ENCODE results near the gene ZNF689.

ZNF689 gene

DNA sequence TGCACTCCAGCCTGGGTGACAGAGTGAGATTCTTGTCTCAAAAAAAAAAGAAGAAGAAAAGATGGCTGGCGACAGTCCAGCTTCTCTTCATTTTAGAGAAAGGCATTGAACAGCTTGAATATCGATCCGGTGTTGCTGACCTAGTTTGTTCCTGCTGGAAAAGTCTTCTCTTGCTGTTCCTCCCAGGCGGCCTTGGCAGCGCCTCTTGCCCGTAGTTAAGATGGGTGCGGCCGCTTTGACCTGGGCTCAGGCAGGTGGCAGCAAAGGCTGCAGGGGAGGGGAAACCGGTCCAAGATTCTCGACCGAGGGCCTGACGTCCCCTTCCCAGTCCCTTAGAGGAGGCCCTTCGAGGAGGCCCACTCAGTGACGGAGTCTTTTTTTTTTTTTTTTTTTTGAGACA, 48.2 kb downstream of the ZNF689 start:
- DNase-seq (ENCODE audit: low read depth in 2 of 2) = no peak

DNA sequence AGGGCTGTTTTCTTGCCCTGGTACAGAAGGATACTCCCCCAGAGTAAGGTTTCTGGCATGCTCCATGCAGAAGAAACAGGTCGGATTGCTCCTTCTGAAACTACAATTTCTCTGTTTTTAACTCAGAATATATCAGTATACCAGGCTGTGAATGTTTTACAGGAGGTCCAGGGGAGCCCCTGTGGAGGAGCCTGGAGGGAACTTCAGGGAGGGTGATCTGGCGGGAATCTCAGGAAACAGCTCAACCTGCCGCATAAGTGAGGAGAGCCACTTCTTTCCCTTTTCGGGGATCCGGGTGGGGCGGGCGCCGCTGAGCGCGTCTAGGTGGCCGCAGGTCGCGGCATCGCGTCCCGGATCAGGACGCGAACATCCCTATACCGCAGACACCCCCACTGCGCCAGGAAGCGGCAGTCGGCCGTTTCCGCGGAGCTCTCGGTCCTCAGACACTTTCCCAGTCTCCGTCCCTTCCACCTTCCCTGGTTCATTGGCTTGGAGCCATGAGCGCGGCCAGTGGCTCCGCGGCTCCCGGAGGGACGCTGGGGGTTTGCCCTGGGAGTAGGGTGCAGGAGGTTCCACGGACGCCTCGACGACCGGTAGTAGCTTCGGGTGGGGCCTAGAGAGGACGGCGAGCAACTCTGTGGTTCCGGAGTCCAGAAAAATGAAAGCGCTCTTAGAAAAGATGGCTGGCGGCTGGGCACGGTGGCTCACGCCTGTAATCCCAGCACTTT, 48.9 kb downstream of the ZNF689 start:
- no peak for DNase-seq (ENCODE audit: low read depth in 2 of 2)

DNA sequence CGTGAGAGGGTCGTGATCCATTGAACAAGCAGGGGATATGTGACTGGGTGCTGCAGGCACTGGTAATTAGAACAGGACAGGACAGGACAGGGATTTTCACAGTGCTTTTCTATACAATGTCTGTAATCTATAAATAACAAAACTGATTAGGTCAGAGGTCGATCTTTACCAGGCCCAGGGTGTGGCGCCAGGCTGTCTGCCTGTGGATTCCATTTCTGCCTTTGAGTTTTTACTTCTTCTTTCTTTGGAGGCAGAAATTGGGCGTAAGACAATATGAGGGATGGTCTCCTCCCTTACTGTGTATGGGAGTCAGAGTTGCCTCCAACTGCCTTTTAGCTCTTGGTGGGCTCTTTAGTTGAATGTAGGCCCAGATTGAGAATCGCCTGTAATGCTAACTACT, 50.5 kb downstream of the ZNF689 start:
- no peak for DNase-seq (ENCODE audit: low read depth in 2 of 2)

DNA sequence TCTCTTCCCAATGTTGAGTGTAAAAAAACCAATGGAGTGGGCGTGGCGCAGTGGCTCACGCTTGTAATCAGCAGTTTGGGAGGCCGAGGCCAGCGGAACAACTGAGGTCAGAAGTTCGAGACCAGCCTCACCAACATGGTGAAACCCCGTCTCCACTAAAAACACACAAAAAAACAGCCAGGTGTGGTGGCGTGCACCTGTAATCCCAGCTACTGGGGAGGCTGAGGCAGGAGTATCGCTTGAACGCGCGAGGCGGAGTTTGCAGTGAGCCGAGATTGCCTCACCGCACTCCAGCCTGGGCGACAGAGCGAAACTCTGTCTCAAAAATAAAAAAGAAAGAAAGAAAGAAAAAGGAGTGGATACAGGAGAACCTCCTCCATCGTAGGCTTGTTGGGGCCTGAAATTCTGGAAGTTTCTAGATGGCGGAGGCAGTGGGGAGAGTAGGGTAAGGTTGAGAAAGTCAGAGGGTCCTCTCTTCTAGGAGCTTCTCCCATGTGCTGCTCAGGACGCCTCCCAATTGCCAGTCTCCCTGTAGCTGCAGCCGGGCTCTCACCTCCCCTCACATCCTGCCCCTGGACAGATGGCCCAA, 51.3 kb downstream of the ZNF689 start:
- no peak for DNase-seq (ENCODE audit: low read depth in 2 of 2)

DNA sequence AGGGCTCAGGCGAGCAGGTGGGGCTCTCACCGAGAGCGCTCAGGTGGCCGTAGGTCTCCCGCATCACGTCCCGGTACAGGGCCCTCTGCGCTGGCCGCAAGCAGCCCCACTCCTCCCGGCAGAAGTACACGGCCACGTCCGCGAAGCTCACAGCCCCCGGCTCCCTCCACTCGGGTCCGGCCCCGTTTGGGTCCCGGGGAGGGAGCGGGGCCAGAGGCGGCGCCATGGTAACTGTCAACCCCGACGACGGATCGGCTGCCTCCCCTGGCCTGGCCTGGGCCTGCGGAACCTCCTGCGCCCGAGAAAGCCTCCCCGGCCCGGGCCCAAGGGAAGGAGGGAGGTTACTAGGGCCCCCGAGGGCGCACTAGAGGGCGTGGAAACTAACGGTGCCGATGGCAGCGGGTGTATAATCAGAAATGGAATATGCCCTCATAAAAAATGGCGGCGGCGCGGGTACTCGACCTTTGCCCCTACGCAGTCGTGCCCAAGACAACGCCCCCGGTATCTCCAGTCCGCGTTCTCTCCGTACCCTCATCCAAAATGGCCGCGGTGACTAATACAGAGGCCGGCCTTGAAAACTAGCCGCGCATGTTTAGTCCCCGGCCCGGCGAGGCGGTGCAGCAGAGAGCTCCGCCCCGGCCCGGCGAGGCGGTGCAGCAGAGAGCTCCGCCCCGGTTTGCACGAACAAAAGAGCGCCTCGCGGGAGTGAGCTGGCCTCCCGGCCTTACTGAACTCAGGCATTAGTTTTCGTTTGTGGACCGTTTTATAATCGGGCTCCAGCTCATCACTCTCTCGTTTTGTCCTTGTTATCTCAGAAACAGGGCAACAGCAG, 52.0 kb downstream of the ZNF689 start, which contains the start of gene ZNF764:
Gene ZNF764 (minus strand): TSS at position 418 of the 832 bp plus-strand sequence. CDS start 192 bp downstream, at position 226.
- peak; percentile 94 to 95 for DNase-seq (ENCODE audit: low read depth in 2 of 2)

DNA sequence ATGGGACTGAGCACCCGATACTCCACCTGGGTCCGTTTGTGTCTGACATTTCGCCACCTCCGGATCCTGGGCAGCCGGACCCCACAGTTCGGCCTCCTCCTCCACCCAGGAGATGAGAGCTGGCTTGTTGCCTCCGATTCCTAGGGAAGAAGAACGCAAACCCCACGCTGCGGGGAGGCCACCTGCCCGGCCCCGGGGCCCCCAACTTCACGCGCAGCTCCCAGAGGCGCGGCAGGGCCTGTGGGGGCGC, 52.6 kb downstream of the ZNF689 start:
- no peak for DNase-seq (ENCODE audit: low read depth in 2 of 2)

DNA sequence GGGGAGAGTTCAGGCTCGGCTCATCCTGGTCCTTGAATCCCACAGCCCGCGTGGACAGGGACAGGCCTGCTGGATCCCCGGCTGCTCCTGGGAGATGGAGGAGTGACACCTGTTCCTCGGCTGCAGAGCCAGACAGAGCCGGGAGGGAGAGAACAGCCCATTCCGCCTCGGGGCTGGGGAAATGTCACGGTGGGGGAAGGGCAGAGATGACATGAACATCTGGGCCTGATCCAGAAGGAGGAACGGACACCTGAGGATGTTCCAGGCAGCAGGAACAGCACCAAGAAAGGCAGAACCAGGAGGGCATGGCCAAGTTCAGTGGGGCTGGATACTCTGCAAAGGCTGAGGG, 54.1 kb downstream of the ZNF689 start:
- no peak for DNase-seq (ENCODE audit: low read depth in 2 of 2)

DNA sequence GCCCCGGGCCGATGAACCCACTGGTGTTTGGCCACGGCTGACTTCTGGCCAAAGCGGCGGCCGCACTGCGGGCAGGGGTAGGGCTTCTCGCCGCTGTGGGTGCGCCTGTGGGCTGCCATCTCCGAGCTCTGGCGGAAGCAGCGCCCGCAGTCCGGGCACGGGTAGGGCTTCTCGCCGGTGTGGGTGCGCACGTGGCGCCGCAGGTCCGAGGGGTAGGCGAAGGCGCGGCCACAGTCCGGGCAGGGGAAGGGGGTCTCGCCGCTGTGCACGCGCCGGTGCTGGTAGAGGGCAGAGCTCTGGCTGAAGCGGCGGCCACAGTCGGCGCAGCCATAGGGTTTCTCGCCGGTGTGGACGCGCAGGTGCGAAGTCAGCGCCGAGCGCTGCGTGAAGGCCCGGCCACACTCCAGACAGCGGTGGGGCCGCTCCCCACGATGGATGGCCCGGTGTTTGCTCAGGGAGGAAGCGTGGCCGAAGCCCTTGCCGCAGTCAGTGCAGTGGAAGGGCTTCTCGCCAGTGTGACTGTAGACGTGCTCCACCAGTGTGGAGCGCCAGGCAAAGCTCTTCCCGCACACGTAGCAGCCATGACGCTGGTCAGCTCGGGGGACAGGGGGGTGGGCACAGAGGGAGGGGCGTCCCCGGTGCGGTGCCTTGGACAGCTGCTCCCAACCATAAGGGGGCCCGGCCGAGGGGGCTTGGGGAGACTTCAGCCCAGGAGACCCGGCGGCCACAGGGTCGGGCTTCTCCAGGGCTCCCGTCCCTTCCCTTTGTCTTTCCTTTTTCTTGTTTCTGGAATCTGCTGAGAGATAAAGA, 54.7 kb downstream of the ZNF689 start:
- DNase-seq (ENCODE audit: low read depth in 2 of 2) = no peak

DNA sequence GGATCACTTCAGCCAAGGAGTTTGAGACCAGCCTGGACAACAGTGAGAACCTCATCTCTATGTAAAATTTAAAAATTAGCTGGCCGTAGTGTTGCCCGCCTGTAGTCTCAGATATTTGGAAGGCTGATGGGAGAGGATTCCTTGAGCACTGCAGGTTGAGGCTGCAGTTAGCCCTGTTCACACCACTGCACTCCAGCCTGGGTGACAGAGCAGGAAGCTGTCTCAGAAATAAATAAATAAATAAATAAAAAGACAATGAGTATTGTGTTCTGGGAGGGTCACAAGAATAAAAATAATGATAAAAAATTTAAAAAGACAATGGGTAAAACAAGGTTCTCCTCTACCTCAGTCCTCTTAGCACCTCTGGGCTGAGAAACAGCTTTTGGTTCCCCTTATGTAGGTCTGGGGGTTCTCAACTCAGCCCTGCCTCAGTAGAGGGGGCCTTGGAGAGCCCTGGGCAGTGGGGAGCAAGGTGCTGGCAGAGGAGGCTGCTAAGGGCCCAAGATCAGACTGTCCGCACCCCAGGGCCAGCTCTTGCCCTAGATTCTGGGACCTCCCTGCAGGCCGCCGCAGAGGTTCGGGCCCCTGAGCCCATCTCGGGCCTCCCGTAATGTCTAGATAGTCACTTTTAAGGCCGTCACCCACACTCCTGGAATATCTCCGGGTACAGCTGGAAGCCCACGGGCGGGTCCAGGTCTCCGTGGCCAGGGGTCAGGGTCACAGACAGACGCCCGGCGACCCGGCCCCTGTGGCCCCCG, 55.5 kb downstream of the ZNF689 start:
- DNase-seq (ENCODE audit: low read depth in 2 of 2) = no peak

DNA sequence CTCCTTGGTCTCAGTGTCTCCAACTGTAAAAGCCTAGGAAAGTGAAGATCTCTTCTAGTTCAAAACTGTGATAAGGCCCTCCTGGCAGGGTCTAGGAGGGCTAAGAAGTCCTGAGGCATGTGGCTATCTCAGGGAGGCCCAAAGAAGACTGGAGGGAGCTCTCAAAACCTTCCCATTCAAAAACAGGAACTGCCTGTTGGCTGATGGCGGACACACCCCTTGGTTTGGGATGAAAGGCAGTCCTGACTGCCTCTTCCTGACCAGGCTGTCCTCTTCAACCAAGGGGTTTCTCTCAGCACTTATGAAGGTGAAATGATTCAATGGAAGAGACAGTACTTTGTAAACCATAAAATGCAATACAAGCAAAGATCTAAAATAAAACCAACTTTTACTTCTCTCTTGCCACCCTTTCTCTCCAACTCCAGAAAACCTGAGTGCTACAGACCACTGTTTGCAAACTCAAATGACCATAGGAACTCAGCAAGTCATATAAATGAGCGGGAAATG, 56.7 kb downstream of the ZNF689 start:
- no peak for DNase-seq (ENCODE audit: low read depth in 2 of 2)

DNA sequence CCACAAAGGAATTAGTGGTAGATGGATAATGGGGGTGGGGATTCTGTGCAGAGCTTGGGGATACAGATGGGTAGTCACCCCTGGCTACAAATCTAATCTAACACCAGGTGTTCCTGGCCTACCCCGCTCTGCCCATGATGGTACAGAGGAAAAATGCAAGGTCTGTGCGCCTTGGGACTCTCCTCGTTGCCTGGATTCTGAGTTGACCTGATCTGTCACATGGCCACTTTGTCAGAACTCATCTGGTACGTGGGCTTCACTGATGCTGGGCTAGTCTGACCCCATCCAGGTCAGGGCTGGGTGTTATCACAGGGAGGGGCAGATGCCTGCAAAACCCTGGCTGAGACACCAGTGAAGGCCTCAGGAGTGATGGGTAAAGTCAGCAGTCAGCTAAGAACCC, 57.2 kb downstream of the ZNF689 start:
- DNase-seq (ENCODE audit: low read depth in 2 of 2) = no peak
